ENCODE results near the gene FAM184A. TPM values are rescaled to one million over a fixed set of nuclear protein-coding genes. Genes with fewer than 3 reads are reported as not detected.
A peak's percentile ranks its signal among the peaks of the same experiment; 100 is the strongest.

FAM184A gene
- total and polyA plus RNA-seq, 10 of the 15 experiments (the other 5 are each of a cell fraction or from before 2014, with no cell fraction given), result 0.15 to 0.23 TPM; not detected in 8

GRCh38 chr6:118934461-118935330, 143.8 kb downstream of the FAM184A start, which contains the start of gene MCM9 (continued):
- peak; percentile 38; the same call in 1 of the 2 replicates for TF ChIP-seq RELB (IDR thresholded peaks at IDR 0.05; ENCODE audit: low read depth)
- TF ChIP-seq GATAD2B (conservative IDR thresholded peaks at IDR 0.05; ENCODE audit: low read depth), result peak; percentile 92; the same call in 1 of the 2 replicates
- peak; percentile 77 for TF ChIP-seq IKZF1 (conservative IDR thresholded peaks at IDR 0.05)
- TF ChIP-seq CHD4 (IDR thresholded peaks at IDR 0.05), result no peak
- no peak for TF ChIP-seq ZNF622 (IDR thresholded peaks at IDR 0.05)
- TF ChIP-seq CEBPB (IDR thresholded peaks at IDR 0.05; ENCODE audit: borderline replicate concordance in 1 of 2, low read depth in 2 of 2, low read length in 2 of 2), result no peak
- no peak for TF ChIP-seq MYB (IDR thresholded peaks at IDR 0.05; ENCODE audit: borderline replicate concordance, low read depth, low read length)
- TF ChIP-seq, protein P1, sequence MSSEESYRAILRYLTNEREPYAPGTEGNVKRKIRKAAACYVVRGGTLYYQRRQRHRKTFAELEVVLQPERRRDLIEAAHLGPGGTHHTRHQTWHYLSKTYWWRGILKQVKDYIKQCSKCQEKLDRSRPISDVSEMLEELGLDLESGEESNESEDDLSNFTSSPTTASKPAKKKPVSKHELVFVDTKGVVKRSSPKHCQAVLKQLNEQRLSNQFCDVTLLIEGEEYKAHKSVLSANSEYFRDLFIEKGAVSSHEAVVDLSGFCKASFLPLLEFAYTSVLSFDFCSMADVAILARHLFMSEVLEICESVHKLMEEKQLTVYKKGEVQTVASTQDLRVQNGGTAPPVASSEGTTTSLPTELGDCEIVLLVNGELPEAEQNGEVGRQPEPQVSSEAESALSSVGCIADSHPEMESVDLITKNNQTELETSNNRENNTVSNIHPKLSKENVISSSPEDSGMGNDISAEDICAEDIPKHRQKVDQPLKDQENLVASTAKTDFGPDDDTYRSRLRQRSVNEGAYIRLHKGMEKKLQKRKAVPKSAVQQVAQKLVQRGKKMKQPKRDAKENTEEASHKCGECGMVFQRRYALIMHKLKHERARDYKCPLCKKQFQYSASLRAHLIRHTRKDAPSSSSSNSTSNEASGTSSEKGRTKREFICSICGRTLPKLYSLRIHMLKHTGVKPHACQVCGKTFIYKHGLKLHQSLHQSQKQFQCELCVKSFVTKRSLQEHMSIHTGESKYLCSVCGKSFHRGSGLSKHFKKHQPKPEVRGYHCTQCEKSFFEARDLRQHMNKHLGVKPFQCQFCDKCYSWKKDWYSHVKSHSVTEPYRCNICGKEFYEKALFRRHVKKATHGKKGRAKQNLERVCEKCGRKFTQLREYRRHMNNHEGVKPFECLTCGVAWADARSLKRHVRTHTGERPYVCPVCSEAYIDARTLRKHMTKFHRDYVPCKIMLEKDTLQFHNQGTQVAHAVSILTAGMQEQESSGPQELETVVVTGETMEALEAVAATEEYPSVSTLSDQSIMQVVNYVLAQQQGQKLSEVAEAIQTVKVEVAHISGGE (CRISPR knock-in tag; IDR thresholded peaks at IDR 0.05), result no peak

All from GM12878 (cell line).